GM21737 (cell line): ENCODE data around the gene C6orf47.

ENCODE experiments used
- ATAC-seq: cut with Tn5 transposase; IDR thresholded peaks from one replicate; pipeline ENCODE4 v1.9.1; 2021; ENCODE audit warnings: mild to moderate bottlenecking, moderate library complexity; ENCODE audit not compliant: unreplicated experiment

C6orf47 gene

GRCh38 chr6:31639043-31639442 lies 21.5 kb downstream of the C6orf47 start:
- no peak for ATAC-seq

GRCh38 chr6:31636698-31637596 lies 23.6 kb downstream of the C6orf47 start:
- no peak for ATAC-seq

DNA sequence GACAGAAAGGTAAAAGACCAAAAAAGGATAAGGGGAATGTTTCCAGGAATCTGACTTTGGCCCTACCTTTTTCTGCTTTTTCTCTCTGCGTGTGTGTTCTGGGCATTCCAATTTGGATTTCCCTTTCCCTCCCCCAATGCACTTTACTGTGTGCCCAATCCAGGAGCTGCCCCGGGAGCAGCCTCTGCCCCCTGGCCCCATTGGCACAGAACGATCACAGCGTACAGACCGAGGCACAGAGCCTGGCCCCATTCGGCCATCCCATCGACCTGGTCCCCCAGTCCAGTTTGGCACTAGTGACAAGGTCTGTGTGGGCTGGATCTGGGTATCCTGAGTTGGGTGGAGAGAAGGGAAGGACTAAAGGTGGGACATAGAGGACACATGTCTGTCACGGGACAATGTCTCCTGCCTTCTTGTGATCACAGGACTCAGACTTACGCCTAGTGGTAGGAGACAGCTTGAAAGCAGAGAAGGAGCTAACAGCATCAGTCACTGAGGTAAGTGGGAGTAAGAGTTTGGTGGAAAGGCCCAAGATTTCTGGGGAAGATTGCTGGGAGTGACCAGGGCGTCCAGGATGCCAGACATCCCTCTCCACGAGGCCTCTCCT lies 25.5 kb downstream of the C6orf47 start:
- ATAC-seq = no peak

- ATAC-seq = no peak
Observed at GRCh38 chr6:31634131-31634530, 26.4 kb downstream of the C6orf47 start.

- no peak for ATAC-seq
Observed at GRCh38 chr6:31633447-31633846, 27.1 kb downstream of the C6orf47 start.

DNA sequence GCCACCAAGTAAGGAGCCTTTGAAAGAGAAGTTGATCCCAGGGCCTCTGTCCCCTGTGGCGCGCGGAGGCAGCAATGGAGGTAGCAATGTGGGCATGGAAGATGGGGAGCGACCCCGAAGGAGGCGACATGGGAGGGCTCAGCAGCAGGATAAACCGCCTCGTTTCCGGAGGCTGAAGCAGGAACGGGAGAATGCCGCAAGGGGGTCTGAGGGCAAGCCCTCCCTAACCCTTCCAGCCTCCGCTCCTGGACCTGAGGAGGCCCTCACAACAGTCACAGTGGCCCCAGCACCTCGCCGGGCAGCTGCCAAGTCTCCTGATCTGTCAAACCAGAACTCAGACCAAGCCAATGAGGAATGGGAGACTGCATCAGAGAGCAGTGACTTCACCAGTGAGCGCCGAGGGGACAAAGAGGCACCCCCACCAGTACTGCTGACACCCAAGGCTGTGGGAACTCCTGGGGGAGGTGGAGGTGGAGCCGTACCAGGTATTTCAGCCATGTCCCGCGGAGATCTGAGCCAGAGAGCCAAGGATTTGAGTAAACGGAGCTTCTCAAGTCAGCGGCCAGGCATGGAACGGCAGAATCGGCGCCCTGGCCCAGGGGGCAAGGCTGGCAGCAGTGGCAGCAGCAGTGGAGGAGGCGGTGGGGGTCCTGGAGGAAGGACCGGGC lies 28.2 kb downstream of the C6orf47 start:
- ATAC-seq = no peak

DNA sequence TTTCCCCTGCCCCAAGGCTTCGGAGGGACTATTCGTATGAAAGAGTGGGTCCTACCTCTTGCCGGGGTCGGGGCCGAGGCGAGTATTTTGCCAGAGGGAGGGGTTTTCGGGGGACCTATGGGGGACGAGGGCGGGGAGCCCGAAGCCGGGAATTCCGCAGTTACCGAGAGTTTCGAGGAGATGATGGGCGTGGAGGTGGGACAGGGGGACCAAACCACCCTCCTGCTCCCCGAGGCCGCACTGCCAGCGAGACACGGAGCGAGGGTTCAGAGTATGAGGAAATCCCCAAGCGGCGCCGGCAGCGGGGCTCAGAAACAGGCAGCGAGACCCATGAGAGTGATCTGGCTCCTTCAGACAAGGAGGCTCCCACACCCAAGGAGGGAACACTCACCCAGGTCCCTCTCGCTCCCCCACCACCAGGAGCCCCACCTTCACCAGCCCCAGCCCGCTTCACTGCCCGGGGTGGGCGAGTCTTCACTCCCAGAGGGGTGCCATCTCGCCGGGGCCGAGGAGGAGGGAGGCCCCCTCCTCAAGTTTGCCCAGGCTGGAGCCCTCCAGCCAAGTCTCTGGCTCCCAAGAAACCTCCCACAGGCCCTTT lies 28.8 kb downstream of the C6orf47 start:
- ATAC-seq = no peak

DNA sequence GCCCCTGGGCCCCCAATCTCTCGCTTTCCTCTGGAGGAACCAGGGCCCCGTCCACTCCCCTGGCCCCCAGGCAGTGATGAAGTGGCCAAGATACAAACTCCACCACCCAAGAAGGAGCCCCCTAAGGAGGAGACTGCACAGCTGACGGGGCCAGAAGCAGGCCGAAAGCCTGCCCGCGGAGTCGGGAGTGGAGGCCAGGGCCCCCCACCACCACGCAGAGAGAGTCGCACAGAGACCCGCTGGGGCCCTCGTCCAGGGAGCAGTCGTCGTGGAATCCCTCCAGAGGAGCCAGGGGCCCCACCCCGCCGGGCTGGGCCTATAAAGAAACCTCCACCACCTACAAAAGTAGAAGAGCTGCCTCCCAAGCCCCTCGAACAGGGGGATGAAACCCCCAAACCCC lies 29.4 kb downstream of the C6orf47 start:
- no peak for ATAC-seq

DNA sequence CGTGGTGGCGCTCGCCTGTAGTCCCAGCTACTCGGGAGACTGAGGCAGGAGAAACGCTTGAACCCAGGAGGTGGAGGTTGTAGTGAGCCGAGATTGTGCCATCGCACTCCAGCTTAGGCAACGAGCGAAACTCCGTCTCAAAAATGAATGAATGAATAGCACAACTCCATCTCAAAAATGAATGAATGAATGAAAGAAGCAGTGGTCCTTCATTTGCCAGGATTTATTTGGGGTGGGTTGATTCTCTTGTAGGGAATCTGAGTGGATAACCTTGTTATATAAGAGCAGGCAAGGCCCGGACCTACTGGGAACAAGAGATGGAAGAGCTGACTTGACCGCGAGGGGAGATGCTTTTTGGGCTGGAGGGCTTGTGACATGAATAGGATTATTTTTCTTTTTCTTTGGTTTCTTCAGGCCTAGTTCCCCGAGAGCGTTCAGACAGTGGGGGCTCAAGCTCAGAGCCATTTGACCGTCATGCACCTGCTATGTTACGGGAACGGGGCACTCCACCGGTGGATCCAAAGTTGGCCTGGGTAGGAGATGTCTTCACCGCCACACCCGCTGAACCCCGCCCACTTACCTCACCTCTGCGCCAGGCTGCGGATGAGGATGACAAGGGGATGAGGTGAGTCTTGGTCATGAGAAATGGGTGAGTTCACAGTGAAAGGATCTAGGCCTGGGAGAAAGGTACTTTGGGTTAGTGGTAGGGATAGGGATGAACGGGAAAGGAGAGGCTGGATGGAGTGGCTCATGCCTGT lies 30.2 kb downstream of the C6orf47 start:
- no peak for ATAC-seq

GRCh38 chr6:31629014-31629413 lies 31.6 kb downstream of the C6orf47 start:
- ATAC-seq = no peak

DNA sequence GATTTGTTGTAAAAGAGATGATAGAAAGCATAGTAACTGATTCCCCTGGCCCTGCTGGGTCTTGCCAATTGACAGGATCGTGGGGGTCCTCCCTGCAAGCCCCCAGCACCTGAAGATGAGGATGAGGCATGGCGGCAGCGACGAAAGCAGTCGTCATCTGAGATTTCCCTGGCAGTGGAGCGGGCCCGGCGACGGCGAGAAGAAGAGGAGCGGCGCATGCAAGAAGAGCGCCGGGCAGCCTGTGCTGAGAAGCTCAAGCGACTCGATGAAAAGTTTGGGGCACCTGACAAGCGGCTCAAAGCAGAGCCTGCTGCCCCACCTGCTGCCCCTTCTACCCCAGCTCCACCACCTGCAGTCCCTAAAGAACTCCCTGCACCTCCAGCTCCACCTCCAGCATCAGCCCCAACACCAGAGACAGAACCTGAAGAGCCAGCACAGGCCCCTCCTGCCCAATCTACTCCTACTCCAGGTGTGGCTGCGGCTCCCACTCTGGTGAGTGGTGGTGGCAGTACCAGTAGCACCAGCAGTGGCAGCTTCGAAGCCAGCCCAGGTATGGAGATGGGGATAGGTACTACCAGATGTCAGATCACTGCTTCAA lies 32.8 kb downstream of the C6orf47 start:
- ATAC-seq = no peak

DNA sequence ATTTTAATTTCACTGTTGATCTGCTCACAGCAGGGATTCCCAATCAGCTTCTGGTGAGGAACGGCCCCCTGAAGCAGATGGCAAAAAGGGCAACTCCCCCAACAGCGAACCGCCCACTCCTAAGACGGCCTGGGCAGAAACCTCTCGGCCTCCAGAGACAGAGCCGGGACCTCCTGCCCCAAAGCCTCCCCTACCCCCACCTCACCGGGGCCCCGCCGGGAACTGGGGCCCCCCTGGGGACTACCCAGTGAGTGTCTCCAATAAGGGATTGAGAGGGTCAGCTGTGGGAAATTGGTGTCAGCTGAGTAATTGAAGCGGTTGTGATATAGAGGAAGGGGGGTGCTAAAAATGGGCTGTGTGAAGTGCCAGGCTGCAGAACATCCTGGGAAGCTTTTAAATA lies 33.6 kb downstream of the C6orf47 start:
- ATAC-seq = no peak

DNA sequence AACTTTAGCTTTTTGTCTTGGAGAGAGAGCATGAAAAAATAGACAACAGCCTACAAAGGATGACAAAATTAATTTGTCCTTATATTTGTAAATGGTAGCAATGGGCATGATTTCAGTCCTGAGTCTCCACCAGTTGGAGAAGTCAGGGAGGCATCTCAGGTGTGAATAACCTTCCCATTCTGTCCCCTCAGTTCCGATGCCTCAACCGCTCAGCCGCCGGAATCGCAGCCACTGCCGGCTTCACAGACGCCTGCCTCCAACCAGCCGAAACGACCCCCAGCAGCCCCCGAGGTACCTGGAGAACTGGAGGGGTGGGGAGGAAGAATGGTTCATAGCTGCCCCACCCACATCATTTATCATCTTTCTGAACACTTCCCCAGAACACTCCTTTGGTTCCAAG lies 36.5 kb downstream of the C6orf47 start:
- ATAC-seq = no peak

DNA sequence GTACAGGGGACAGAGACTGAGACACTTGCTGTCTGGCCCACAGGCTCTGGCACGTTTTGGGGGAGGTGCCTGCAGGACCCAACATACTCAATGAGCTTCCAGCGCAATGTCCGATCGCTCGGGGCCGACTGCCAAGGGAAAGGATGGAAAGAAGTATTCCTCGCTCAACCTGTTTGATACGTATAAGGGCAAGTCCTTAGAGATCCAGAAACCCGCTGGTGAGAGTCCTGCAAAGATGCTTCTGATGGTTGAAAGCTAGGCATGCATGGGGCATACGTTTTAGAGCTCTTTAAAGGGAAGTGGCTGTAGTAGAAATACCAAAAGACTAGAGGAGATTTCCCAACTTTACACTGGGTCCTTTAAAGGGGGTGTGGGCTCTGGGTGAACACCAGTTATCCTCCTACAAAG lies 37.9 kb downstream of the C6orf47 start:
- ATAC-seq = no peak

DNA sequence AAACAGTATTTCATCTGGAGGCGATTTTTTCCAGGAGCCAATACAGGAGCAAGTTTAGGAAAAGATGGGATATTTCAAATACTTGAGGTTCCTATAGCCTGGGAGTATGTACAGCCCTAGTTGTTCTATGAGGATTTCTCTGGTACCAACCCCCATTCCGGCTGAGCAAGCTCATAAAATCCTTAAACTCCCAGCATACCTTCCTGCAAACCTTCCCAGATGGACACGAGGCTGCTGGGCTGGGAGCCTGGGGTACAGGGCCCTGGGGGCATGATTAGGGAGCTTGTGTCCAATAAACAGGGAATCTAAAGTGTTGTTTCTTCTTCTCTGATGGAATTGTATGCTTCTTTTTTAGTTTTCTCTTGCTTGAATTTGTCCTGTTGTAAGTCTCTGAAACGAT lies 38.6 kb downstream of the C6orf47 start:
- no peak for ATAC-seq

GRCh38 chr6:31621320-31621939 lies 39.1 kb downstream of the C6orf47 start:
- ATAC-seq = no peak

- peak; percentile 52 for ATAC-seq
Observed at GRCh38 chr6:31620586-31621319, 39.8 kb downstream of the C6orf47 start, which contains the start of gene PRRC2A. Gene PRRC2A (plus strand): TSS chr6:31620715. CDS start chr6:31622790, 2,075 bp downstream.

DNA sequence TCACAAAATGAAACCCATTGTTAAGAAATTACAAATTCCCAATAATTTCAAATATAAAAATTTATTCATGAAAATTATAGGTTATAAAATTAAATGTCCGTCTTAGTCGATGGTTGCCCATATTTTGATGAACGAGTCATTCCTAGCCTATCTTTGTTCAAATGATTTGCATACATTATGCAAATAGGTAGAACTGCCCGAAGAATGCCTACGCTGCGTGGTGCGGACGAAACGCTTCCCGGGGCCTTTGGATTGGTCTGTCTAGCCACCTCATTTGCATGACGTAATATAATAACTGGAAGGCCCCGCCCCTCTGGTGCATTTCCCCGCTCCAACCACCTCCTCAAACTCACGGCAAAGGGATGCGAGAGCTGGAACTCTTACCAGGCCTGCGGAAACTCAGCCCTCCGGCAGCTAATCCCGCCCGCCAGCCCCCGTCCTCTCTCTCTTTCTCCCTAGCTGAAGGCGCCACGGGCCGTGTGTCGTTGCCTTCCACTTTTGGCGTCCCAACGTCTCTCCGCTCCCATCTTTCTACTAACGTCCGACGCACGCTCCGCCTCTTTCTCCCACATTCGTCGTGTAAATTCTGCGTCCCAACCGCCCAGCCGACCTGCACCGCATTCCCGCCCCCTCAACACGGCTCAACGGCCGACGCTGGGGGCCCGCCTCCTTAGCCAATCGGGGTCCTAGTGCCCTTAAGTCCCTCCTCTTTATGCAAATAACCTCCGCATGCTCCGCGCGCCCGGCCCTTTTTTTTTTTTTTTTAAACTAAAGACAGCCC lies 40.6 kb downstream of the C6orf47 start:
- peak; percentile 80 for ATAC-seq
